Caki2 (cell line): ENCODE results near the gene PRKCSH. TPM values are rescaled to one million over a fixed set of nuclear protein-coding genes. Genes with fewer than 3 reads are reported as not detected.
"Not testable (repeated sequence)": the region's sequence is repeated elsewhere in the genome, so short reads cannot be mapped to it uniquely, and the experiment has no call there.

Experiments used
- DNase-seq: peaks from one replicate; pipeline ENCODE4 v3.0.0-alpha.2; 2015; ENCODE audit warnings: low read depth
- in situ Hi-C: cut with HindIII; loops from 2 replicates; pipeline ENCODE4 v1.10.0; 2016; ENCODE audit warnings: low sequenced_read_pairs, low pct_unique_long_range_greater_than_20kb, mixed read lengths
- total RNA-seq: library from RNA; depleted of rRNA; stranded (reverse); fragments of >200 nt; shearing (Covaris generic); gene quantifications from 2 replicates; pipeline ENCODE4 v1.2.3, GENCODE V29; 2014; ENCODE audit warnings: low replicate concordance; rRNA removed

PRKCSH gene
- total RNA-seq, result 119 and 167 TPM in 2 replicates

GRCh38 chr19:11435057-11435832, at the start of gene PRKCSH, which contains the start of gene ODAD3:
Gene PRKCSH (plus strand): TSS chr19:11435635. CDS start chr19:11436118, 483 bp downstream.
Gene ODAD3 (minus strand): TSS chr19:11435121. CDS start chr19:11435016, 105 bp downstream.
- in situ Hi-C loops, result no loop called here
- DNase-seq, result peak; percentile 100

- DNase-seq, result no peak
- in situ Hi-C loops, result no loop called here
Observed at GRCh38 chr19:11387162-11388034, 48.0 kb upstream of the PRKCSH start.

GRCh38 chr19:11390359-11390758, 45.1 kb upstream of the PRKCSH start:
- no peak for DNase-seq
- in situ Hi-C loops, result no loop called here

- in situ Hi-C loops, result no loop called here
- no peak for DNase-seq
Observed at GRCh38 chr19:11390933-11391680, 44.3 kb upstream of the PRKCSH start.

- in situ Hi-C loops, result no loop called here
- no peak for DNase-seq
Observed at GRCh38 chr19:11397089-11397610, 38.3 kb upstream of the PRKCSH start.

- in situ Hi-C loops, result no loop called here
- DNase-seq, result no peak
Observed at GRCh38 chr19:11399667-11400066, 35.8 kb upstream of the PRKCSH start.

GRCh38 chr19:11400798-11401197, 34.6 kb upstream of the PRKCSH start:
- in situ Hi-C loops, result no loop called here
- no peak for DNase-seq

GRCh38 chr19:11401808-11402543, 33.5 kb upstream of the PRKCSH start:
- no peak for DNase-seq
- in situ Hi-C loops, result no loop called here

GRCh38 chr19:11404588-11405222, 30.7 kb upstream of the PRKCSH start:
- DNase-seq, result no peak

GRCh38 chr19:11405846-11406643, 29.4 kb upstream of the PRKCSH start:
- in situ Hi-C loops, result no loop called here
- DNase-seq, result no peak

More at GRCh38 chr19:11404588-11405222, 30.7 kb upstream of the PRKCSH start:
- in situ Hi-C loops, result no loop called here

- in situ Hi-C loops, result not testable (repeated sequence)
Observed at GRCh38 chr19:11406703-11407236, 28.7 kb upstream of the PRKCSH start.

GRCh38 chr19:11408591-11408990, 26.8 kb upstream of the PRKCSH start:
- in situ Hi-C loops, result no loop called here
- no peak for DNase-seq

More at GRCh38 chr19:11406703-11407236, 28.7 kb upstream of the PRKCSH start:
- DNase-seq, result not testable (repeated sequence)

GRCh38 chr19:11410682-11411081, 24.8 kb upstream of the PRKCSH start:
- DNase-seq, result peak; percentile 38
- in situ Hi-C loops, result no loop called here

GRCh38 chr19:11414544-11414943, 20.9 kb upstream of the PRKCSH start:
- DNase-seq, result no peak
- in situ Hi-C loops, result no loop called here

- no peak for DNase-seq
- in situ Hi-C loops, result no loop called here
Observed at GRCh38 chr19:11416346-11417052, 18.9 kb upstream of the PRKCSH start.
